ENCODE data around the gene TMEM41A. TPM values are rescaled to one million over a fixed set of nuclear protein-coding genes. Genes with fewer than 3 reads are reported as not detected.
"Not testable (repeated sequence)": the region's sequence is repeated elsewhere in the genome, so short reads cannot be mapped to it uniquely, and the experiment has no call there.

TMEM41A gene
- total and polyA plus RNA-seq, 7 donors = 6.5 to 16.6 (median 11.4) TPM

DNA sequence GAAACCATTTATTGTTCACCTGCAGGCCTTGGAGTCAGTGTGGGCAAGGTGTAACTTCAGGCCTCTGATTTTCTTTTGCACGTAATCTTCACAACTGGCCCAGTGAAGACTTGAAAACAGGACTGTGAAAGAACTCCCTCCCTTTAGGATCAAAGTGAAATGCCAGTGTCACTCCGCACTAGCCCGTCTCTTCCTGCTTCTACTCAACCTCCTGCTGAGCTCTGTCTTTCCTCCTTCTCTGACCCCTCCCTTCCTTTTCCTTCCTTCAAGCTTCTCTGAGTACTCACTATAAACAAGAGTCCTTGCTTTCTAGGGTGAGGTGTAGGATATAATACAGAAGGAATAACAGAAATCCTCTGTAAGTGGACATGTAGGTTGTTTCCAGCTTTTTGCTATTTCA lies 28.5 kb downstream of the TMEM41A start:
- H3K4me1 ChIP-seq = no peaks in the 10 kb centered on the region
- TF ChIP-seq, protein P1, sequence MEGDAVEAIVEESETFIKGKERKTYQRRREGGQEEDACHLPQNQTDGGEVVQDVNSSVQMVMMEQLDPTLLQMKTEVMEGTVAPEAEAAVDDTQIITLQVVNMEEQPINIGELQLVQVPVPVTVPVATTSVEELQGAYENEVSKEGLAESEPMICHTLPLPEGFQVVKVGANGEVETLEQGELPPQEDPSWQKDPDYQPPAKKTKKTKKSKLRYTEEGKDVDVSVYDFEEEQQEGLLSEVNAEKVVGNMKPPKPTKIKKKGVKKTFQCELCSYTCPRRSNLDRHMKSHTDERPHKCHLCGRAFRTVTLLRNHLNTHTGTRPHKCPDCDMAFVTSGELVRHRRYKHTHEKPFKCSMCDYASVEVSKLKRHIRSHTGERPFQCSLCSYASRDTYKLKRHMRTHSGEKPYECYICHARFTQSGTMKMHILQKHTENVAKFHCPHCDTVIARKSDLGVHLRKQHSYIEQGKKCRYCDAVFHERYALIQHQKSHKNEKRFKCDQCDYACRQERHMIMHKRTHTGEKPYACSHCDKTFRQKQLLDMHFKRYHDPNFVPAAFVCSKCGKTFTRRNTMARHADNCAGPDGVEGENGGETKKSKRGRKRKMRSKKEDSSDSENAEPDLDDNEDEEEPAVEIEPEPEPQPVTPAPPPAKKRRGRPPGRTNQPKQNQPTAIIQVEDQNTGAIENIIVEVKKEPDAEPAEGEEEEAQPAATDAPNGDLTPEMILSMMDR (IDR thresholded peaks at IDR 0.05) = no peak
- DNase-seq (no peak), ATAC-seq (no peak)
- peaks cover 6 to 65% of the 10 kb centered on the region in 2 donors for H3K36me3 ChIP-seq (ENCODE audit: insufficient read depth in 1 of 2, low read depth in 1 of 2)
- H3K27me3 ChIP-seq (ENCODE audit: insufficient read depth in 3 of 3, low read length in 2 of 3) = no peaks in the 10 kb centered on the region
- H3K9me3 ChIP-seq = no peaks in the 10 kb centered on the region
- no peak overlapping the region for H3K27ac ChIP-seq
- WGBS, 3 donors = 76 to 79% (median 78%) methylated on average over 3 of the region's 3 CpGs
- intact Hi-C loops (cut with DNase I) = no loop called here
- no peak overlapping the region for H3K4me3 ChIP-seq

DNA sequence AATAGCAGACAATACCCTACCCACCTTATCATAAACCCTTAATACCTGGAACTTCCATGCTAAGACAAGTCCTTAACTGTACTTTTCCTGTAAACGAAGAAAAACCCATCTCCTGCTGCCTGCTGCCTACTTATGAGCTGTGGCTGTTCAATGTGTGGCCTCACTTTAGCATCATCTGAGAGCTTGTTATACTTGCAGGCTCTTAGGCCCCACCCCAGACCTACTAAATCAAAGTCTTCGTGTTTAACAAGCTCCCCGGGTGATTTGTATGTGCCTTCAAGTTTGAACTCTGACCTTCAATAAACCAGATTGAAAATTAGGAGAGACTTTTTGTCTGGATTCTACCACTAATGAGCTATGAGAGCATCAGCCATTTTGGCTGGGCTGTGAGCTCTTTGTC lies 29.3 kb downstream of the TMEM41A start:
- Histone ChIP-seq H3K27ac (no peak overlapping the region), H3K27me3 (ENCODE audit: insufficient read depth in 3 of 3, low read length in 2 of 3) (no peaks in the 10 kb centered on the region), H3K36me3 (ENCODE audit: insufficient read depth in 1 of 2, low read depth in 1 of 2) (peaks cover 6 to 61% of the 10 kb centered on the region in 2 donors), H3K4me3 (no peak overlapping the region), H3K4me1 (no peaks in the 10 kb centered on the region), H3K9me3 (no peaks in the 10 kb centered on the region)
- no peak for ATAC-seq
- TF ChIP-seq, protein P1 (IDR thresholded peaks at IDR 0.05) = no peak
- intact Hi-C loops (cut with DNase I) = no loop called here
- no peak for DNase-seq
- WGBS, 3 donors = 51 to 74% (median 66%) methylated on average over 3 of the region's 3 CpGs

DNA sequence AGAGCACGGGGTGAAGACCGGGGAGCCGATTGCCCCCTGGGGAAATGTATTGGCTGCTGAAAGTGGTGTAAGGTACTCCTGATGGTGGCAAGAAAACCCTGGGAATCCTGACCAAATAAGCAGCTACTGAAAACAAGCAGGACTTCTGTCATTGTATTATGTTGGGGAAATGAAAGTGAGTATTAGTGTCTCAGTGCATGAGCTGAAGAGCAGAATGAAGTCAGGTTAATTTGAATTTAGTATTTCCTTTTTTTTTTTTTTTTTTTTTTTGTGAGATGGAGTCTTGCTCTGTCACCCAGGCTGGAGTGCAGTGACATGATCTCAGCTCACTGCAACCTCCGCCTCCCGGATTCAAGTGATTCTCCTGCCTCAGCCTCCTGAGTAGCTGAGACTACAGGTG lies 32.7 kb downstream of the TMEM41A start:
- H3K4me1 ChIP-seq; DNase-seq; H3K9me3 ChIP-seq; H3K27ac ChIP-seq; H3K4me3 ChIP-seq; ATAC-seq; H3K27me3 ChIP-seq (ENCODE audit: insufficient read depth in 3 of 3, low read length in 2 of 3); intact Hi-C loops (cut with DNase I): not testable (repeated sequence)
- H3K36me3 ChIP-seq (ENCODE audit: insufficient read depth in 1 of 2, low read depth in 1 of 2) = peaks cover 6 to 50% of the 10 kb centered on the region in 2 donors
- WGBS, 3 donors = 83 to 95% (median 93%) methylated on average over 5 of the region's 5 CpGs

DNA sequence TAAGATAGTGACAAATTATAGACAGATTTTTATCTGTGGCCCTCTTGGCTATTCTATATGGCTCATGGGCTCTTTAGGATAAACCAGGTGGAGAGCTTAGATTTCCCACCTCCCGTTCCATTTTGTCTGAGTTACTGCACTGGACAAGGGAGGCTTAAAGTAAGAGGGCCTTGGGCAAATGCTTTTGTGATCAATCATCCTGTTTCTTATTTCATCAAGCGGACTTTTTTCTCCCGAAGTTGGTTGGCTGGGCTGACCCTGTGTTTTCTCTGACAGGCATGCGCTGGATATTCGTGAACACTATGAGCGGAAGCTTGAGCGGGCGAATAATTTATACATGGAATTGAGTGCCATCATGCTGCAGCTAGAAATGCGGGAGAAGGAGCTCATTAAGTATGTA lies 33.4 kb downstream of the TMEM41A start:
- no peak overlapping the region for H3K27ac ChIP-seq
- intact Hi-C loops (cut with DNase I) = no loop called here
- ATAC-seq (no peak), DNase-seq (no peak)
- TF ChIP-seq, protein P1 (IDR thresholded peaks at IDR 0.05) = no peak
- H3K9me3 ChIP-seq = no peaks in the 10 kb centered on the region
- H3K4me3 ChIP-seq = no peak overlapping the region
- H3K36me3 ChIP-seq (ENCODE audit: insufficient read depth in 1 of 2, low read depth in 1 of 2) = peaks cover 6 to 48% of the 10 kb centered on the region in 2 donors
- WGBS, 3 donors = 90 to 95% (median 92%) methylated on average over 9 of the region's 9 CpGs
- H3K4me1 ChIP-seq = no peaks in the 10 kb centered on the region
- H3K27me3 ChIP-seq (ENCODE audit: insufficient read depth in 3 of 3, low read length in 2 of 3) = no peaks in the 10 kb centered on the region

DNA sequence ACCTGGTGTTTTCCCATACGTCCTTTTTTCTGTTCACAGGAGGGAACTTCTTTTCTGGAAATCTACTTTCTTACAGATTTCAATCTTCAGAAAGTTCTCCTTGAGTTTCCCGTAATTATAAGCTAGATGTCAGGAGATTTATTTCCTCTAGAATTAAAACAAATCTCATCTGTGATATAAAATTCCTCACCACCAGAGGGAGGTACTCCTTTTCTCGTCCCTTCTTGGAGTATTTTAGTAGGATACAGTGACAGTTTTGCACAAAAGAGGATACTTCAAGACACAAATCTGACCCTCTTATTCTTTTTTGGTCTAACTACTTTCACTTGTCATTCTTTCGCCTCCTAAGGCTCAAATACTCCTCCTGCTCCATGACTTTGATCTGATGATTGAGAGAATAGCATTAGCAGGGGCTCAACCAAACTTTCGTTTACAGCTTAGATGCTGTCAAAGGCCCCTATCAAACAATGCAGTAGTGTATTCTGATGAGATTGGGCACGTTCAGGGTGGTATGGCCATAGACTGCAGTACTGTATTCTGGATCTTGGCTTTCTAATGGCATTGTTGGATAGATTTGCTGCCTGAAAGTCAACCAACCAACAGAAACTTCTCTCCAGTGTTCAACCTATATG lies 38.0 kb downstream of the TMEM41A start:
- TF ChIP-seq, protein P1 (IDR thresholded peaks at IDR 0.05) = no peak
- Histone ChIP-seq H3K9me3 (no peaks in the 10 kb centered on the region), H3K27me3 (ENCODE audit: insufficient read depth in 3 of 3, low read length in 2 of 3) (no peaks in the 10 kb centered on the region), H3K36me3 (ENCODE audit: insufficient read depth in 1 of 2, low read depth in 1 of 2) (peaks cover 0 to 17% of the 10 kb centered on the region in 2 donors), H3K4me1 (no peaks in the 10 kb centered on the region), H3K4me3 (no peak overlapping the region), H3K27ac (no peak overlapping the region)
- 87 to 89% (median 88%) methylated on average over 6 of the region's 6 CpGs for WGBS, 3 donors
- DNase-seq = no peak
- intact Hi-C loops (cut with DNase I) = no loop called here
- no peak for ATAC-seq

Data from psoas muscle (tissue), 8 donors.